Inferior parietal cortex (tissue), 1 donor: ENCODE measurements around the gene ITLN1.
"Not testable (repeated sequence)": the region's sequence is repeated elsewhere in the genome, so short reads cannot be mapped to it uniquely, and the experiment has no call there.

Experiments used
- DNase-seq: peaks from one replicate; pipeline ENCODE4 v3.0.0-alpha.2; 2016; ENCODE audit errors: extremely low spot score

Gene ITLN1

GRCh38 chr1:160885042-160885441 is at the start of gene ITLN1:
TSS of gene ITLN1 (minus strand) at chr1:160885180. CDS start at chr1:160884877, 303 bp downstream.
- no peak for DNase-seq

DNA sequence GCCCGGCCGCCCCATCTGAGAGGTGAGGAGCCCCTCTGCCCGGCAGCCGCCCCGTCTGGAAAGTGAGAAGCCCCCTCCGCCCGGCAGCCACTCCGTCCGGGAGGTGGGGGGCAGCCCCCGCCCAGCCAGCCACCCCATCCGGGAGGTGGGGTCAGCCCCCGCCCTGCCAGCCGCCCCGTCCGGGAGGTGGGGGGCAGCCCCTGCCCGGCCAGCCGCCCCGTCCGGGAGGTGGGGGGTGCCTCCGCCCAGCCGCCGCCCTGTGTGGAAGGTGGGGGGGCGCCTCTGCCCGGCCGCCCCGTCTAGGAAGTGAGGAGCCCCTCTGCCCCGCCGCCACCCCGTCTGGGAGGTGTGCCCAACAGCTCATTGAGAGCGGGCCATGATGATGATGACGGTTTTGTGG is 48.3 kb upstream of the ITLN1 start:
- DNase-seq: not testable (repeated sequence)

GRCh38 chr1:160925652-160926244 is 40.8 kb upstream of the ITLN1 start:
- no peak for DNase-seq

- DNase-seq: no peak
Measured at GRCh38 chr1:160924791-160925651, 40.0 kb upstream of the ITLN1 start.

- no peak for DNase-seq
Measured at GRCh38 chr1:160916666-160917065, 31.7 kb upstream of the ITLN1 start.

DNA sequence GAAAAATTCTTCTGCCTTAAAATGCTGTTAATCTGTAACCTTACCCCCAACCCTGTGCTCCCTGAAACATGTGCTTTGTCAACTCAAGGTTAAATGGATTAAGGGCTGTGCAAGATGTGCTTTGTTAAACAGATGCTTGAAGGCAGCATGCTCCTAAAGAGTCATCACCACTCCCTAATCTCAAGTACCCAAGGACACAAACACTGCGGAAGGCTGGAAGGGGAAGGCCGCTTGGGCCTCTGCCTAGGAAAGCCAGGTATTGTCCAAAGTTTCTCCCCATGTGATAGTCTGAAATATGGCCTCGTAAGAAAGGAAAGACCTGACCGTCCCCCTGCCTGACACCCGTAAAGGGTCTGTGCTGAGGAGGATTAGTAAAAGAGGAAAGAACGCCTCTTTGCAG is 28.2 kb upstream of the ITLN1 start:
- DNase-seq: not testable (repeated sequence)

DNA sequence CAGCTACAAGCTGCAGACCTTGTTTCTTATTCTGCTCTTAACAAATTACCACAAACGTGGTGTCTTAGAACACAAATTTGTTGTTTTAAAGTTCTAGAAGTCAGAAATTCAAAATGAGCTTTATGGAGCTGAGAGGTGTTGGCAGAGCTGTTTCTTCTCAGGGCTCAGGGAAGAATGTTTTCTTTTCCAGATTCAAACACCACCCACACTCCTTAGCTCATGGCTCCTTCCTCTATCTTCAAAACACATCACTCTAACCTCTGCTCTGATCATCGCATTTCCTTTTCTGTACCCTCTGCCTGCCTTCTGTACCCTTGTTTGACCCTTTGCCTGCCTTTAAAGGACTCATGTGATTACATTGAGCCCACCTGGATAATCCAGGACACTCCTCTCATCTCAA is 26.9 kb upstream of the ITLN1 start:
- DNase-seq: no peak

DNA sequence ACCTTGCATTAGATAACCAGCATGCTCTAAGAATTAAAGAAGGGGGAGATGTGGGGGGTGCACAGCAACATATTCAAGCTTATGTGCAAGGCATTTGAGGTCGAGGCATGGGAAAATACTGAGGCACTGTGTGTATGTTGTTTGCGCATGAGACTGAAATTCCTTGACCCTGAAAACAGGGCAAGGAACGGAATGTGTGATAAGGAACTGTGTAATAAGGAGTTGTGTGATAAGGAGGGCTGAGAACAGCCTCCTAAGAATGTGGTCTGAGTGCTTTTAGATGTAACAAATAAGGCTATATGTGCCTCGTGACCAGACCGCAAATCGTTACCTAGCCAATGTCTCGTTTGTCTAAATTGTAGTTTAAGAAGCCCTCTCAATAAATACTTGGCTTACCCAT is 26.5 kb upstream of the ITLN1 start:
- DNase-seq: no peak

DNA sequence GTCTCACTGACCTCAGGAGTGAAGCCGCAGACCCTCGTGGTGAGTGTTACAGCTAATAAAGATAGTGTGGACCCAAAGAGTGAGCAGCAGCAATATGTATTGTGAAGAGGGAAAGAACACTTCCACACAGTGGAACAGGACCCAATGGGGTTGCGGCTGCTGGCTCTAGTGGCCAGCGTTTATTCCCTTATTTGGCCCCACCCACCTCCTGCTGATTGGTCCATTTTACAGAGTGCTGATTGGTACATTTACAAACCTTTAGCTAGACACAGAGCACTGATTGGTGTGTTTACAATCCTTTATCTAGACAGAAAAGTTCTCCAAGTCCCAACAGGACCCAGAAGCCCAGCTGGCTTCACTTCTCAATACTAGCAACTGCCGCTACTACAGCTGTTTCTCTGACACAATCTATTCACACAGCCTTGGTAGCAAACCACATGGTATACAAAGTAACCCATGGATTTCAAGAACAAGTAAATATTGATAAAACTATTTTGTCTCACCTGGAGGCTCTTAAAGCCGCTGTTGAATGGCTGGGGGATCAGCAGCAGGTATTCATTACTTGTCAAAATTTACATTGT is 25.3 kb upstream of the ITLN1 start:
- DNase-seq: no peak

- no peak for DNase-seq
Measured at GRCh38 chr1:160907976-160908375, 23.0 kb upstream of the ITLN1 start.

- DNase-seq: no peak
Measured at GRCh38 chr1:160905617-160905989, 20.6 kb upstream of the ITLN1 start.

DNA sequence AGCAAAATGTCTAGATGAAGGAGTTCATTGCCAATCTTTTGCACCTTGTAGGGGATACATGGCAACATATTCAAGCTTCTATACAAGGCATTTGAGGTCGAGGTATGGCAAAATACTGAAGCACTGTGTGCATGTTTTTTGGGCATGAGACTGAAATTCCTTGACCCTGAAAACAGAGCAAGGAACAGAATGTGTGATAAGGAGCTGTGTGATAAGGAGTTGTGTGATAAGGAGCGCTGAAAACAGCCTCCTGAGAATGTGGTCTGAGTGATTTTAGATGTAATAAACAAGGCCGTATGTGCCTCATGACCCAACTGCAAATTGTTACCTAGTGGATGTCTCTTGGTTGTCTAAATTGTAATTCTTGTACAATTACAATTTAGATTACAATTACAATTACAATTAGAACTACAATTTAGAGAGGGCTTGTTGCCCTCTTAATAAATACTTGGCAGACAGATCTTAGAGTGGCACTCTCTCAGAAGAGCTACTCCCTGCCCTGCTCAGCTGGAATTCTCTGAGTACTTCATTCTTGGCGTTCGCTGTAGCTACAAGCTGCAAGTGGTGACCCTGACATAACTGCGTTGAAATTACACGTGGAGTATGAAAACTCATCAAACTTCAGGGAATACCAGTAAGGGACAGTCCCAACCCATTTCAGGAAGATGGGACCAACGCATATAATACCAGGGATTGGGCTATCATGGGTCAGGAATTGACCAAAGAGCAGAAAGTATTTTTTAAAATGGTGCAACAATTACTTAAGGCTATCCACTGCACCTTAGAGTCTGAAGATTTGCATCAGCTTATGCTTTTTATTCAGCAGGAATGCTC is 20.0 kb upstream of the ITLN1 start:
- no peak for DNase-seq

DNA sequence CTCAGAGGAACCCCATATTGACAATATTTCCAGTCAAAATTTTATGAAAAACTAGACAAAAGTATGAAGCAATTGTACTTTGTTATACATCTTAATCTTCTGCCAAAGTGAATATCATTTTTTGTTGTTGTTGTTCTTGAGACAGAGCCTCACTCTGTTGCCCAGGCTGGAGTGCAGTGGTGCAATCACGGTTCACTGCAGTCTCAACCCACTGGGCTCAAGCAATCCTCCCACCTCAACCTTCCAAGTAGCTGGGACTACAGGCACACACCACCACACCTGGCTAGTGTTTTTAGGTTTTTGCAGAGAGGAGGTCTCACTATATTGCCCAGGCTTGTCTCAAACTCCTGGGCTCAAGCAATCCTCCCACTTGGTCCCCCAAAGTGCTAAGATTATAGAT is 17.3 kb upstream of the ITLN1 start:
- not testable (repeated sequence) for DNase-seq

- DNase-seq: no peak
Measured at GRCh38 chr1:160901768-160902167, 16.8 kb upstream of the ITLN1 start.

DNA sequence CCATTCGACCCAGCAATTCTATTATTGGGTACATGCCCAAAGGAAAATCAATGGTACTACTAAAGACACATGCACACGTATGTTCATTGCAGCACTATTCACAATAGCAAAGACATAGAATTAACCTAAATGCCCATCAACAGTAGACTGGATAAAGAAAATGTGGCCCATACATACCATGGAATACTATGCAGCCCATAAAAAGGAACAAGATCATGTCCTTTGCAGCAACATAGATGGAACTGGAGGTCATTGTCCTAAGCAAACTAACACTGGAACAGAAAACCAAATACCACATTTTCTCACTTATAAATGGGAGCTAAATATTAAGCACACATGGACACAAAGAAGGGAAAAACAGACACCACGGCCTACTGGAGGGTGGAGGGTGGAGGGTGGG is 15.7 kb upstream of the ITLN1 start:
- not testable (repeated sequence) for DNase-seq

GRCh38 chr1:160894368-160895135 is 9.6 kb upstream of the ITLN1 start:
- not testable (repeated sequence) for DNase-seq

- DNase-seq: no peak
Measured at GRCh38 chr1:160891474-160891873, 6.5 kb upstream of the ITLN1 start.

DNA sequence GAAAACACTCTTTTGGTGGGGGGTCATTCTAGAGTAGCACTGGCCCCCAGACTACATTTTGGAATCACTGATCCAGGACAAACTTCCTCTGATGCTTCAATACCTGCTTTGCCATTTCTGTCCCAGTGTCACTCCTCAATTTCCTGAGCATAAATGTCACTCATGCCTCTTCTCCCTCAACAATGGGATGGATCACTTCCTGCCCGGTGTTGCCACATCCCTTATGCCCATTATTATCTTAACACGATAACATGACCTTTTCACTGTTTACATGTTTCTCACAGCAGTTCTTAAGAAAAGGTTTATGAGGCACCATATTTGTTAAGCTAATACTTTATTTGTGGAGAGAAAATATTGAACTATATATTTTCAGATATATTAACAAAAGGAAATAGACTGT is 3.9 kb upstream of the ITLN1 start:
- no peak for DNase-seq

- DNase-seq: no peak
Measured at GRCh38 chr1:160887071-160887470, 2.1 kb upstream of the ITLN1 start.

- DNase-seq: no peak
Measured at GRCh38 chr1:160884579-160884978, 401 bp downstream of the ITLN1 start.
